ENCODE data around the gene CCDC54.
"Not testable (repeated sequence)": the region's sequence is repeated elsewhere in the genome, so short reads cannot be mapped to it uniquely, and the experiment has no call there.

CCDC54 gene

DNA sequence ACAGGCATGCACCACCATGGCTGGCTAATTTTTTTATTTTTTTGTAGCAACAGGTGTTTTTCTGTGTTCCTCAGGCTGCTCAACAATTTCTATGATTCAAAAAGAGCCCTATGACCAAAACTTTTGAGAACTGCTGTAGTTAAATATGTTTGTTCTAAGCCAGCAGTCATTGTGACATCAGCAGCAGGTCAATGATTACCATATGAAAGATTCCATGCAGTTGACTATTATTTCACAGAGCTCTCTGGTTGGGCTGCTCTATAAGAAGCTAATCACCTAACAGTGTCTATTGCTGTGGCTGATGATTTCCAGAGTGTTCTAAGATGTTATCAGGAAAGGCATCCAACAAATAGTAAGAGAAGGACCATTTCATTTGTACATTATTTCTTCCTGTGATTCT lies at the start of gene CCDC54:
Gene CCDC54, plus strand, starts transcription at position 289 of the 400 bp plus-strand sequence. CDS start 149 bp downstream, outside the sequence.
- DNase-seq, result no peak

DNA sequence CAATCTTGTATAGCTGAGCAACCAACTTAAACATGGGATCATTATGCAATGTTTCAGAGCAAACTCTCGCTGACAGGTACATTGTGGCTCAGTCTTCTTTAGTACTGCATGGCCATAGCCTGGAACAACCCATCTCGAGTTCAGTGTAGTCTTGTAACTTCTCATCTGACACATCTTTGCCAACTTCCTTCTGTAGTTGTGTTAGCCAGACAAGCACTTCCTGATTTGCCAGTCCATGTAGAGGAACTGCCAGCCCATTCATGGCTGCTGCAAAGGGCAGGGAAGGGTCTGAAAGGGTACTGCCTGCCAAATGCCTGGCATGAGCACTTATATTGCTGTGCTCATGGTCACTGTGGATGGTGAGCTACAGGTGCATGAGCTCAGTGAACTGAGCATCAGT lies 49.2 kb upstream of the CCDC54 start:
- DNase-seq, result no peak

DNA sequence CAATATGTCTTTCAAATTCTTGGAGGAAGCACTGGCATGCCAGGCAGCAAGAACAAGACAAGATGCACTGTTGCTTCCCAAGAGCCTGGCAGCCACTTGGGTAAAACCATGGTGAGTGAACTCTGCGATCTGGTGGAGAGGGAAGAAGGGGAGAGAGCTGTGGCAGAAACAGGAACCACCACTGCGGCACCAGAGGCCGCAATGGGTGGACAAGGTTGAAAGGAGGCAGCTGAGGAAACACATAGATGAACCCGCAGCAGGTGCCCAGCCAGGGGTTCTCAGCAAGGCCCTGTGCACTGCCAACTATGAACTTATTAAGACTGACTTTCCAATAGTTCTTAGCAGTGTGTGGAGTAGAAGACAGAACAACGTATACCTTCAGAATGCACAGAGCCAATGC lies 48.2 kb upstream of the CCDC54 start:
- no peak for DNase-seq

DNA sequence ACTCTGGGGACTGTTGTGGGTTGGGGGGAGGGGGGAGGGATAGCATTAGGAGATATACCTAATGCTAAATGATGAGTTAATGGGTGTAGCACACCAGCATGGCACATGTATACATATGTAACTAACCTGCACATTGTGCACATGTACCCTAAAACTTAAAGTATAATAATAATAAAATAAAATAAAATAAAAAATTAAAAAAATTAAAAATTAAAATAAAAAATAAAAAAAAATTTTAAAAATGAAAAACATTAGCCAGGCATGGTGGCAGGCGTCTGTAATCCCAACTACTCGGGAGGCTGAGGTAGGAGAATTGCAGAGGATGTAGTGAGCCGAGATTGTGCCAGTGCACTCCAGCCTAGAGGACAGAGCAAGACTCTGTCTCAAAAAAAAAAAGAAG lies 37.5 kb upstream of the CCDC54 start:
- DNase-seq, result not testable (repeated sequence)

DNA sequence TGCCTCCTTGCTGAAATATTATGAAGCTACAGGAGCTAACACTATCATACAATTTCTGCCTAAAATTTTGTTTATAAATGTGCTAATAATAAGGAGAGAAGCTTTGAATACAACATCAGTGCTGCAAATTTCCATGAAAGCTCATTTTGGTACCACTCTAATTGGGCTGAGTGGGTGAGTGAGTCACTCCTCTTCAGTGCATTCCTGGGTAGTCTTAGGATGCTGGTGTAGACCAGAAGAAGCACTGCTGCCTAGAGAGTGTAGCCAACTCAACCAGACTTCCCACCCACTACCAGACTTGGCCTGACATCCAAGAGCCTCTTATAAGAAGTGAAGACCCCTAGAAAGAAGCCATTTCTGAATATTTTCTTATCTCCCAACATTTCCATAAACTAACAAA lies 32.5 kb upstream of the CCDC54 start:
- no peak for DNase-seq

DNA sequence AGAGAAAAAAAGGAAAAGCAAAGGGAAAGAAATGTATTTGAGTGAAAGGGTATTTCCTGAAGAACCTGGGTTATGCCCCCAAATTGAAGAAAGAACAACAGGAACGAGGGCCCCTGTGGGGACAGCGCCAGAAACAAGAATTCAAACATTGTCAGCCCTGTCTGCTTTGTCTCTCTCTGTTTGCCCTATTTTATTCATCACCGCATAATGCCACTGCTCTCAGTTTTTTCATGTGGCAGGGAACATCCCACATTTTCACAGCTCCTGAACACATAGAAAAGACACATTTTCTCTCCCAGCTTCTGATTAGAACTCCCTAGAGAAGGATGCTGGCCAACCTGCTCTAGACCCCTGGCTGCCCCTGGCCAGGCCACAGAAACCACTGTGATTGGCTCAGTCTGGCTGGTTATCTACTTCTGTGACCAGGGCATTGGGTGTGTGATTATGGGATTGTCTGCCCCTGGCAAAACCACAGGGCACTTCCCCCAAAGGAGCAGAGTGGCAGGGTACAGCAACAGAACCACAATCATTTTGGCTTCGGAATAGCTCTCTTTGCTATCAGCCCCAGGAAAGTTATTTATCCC lies 31.3 kb upstream of the CCDC54 start:
- no peak for DNase-seq

DNA sequence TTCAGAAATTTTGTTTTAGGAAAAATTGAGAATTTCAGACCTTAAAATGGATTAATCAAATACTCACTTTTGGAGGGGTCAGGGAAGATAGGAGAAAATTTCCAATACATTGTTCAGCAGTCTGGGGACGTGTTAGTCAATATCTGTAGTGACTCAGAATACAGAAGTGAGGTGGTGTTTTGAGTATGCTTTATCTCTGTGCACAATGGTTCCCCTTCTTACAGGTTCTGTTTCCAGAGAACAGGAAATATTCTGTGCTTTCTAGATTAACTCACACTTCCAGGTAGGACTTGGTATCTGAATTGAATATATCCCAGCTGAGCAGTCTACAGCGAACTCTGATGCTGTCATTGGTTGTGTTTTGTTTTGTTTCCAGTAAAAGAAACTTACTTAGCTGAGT lies 30.7 kb upstream of the CCDC54 start:
- DNase-seq, result no peak

DNA sequence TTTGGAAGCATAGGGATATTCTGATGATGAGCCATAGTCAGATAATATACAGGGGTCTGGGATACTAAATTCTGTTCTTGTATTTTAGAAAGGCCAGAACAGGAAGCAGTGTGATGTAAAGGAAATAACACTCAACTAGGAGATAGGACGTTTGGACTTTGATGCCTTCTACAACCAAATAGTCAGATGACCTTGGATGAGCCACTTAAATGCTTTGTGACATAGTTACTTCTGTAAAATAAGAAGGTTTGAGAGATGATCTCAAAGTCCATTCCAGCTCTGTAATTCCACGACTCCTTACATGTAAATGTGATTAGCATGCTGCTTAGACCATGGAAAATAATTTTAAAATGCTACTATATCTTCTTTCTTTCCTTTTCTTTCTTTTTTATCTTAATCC lies 29.5 kb upstream of the CCDC54 start:
- DNase-seq, result no peak

DNA sequence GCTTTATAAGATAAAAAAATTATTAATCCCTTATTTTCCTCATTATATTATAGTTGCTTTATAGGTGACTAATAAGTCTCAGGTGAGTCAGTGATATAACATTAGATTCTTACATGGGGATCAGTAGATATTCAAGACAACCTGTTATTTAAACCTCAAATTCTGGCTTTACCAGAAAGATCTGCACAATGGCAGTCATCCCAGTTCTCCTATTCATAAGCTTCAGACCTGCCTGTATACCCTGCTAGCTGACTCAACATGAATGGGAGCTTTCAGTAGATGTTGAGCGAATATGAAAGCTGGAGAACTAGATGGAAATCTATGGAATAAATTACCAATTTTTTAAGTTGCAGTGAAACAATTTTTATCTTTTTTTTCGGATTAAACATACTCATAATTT lies 20.5 kb upstream of the CCDC54 start:
- no peak for DNase-seq

DNA sequence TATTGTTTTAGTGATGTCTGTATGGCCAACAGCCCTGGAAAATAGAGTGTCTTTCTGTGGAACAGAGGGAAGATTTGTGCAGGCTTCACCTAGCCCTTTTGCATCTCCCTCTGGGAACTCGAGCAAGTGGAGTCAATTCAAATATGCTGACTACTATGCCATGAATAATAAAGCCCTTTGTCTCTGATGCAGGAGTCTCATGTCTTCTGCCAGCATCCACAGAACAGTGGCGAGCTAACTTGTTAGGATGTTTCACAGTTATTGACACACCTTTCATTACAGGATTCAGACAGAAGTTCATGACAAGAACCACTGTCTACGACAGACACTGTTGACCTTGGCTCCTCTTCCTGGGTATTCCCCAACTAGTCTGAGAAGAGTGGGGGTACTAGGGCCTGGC lies 15.6 kb upstream of the CCDC54 start:
- no peak for DNase-seq

DNA sequence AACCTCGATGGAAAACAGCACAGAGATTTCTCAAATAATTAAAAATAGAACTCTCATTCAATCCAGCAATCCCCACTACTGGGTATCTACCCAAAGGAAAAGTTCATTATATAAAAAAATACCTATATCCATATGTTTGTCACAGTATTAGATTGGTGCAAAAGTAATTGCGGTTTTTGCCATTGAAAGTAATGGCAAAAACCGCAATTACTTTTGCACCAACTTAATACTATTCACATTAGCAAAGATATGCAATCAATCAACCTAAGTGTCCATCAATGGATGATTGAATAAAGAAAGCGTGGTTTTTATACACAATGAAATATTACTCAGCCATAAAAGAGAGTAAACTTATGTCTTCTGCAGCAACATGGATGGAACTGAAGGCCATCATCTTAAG lies 12.2 kb upstream of the CCDC54 start:
- no peak for DNase-seq

DNA sequence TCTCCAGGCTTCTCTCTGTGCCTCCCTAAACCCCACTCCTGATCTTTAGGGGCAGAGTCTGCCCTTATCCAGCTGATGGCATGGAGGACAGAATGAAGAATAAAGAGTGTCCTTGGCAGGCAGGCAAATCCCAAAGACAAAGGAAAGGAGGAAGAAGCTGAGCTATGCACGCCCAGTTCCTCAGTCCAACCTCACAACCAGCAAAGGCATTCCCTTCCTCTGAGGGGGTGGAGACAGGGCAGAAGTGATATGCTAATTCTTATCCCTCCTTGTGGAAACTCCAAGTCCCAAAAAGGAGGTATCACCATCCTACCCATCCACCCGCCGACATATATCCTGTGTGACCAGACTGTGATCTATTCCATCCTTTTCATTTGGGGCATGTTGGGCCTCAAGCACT lies 10.5 kb upstream of the CCDC54 start:
- no peak for DNase-seq

DNA sequence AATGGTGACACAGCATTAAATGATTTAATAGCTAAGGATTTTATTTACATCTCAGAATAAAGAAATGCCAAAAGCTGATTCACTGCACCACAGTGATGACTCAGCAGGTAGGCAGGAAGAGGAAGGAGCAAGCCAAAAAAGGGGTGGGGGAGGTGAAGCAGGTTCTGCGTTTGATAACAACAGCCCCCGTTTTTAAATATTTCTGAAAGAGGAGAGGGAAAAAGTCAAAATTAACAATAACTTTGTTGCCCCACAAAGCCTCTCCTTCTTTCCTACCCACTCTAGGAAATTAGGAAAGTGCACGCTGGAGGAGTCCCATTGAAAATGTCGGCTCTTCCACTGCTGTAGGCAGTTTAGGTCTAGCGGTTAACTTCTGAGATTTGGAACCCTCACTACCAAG lies 9.9 kb upstream of the CCDC54 start:
- DNase-seq, result no peak

DNA sequence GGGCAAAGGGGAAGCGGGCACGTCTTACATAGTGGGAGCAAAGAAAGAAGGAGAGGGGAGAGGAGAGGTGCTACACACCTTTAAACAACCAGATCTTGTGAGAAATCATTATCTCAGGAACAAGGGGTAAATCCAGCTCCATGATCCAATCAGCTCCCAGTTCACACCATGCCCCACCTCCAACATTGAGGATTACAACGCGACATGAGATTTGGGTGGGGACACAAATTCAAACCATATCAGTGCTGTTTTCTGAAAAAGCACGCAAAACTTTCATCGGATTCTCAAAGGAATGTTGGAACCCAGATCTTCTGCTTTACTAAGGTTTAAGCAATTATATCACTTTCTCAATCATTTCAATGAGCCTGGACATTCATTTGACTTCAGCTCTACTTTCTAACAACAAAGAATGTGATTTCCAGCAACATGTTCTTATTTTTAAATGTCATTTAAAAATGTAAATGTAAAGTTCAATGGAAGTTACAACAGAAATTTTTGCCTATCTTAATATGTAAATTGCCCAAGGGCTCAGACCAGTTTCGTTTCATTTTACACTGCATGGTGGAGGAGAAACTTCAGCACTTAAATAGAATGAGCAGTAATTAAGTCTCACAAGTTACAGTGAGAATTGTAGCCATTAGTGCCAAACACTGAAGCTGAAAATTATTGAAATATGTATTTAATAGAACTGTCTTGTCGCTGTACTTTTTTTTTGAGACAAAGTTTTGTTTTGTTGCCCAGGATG lies 8.4 kb upstream of the CCDC54 start:
- no peak for DNase-seq

DNA sequence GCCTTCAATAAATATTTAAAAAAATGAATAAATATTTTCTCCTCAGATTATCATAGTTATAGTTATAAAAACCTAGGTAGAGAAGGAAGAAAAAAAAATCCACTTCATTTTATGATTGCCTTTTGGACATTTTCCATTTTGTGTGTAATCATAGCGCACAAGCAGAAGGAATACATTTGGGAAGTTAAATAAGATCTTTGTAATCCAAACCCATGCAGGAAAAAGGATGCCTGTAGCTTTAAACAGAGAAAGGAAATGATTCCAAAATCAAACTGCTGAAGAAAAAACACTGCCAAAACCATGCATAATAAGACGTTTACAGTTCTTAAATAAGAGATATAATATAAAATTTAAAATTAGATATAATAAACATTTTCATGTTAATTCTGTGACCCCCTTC lies 7.4 kb upstream of the CCDC54 start:
- no peak for DNase-seq

DNA sequence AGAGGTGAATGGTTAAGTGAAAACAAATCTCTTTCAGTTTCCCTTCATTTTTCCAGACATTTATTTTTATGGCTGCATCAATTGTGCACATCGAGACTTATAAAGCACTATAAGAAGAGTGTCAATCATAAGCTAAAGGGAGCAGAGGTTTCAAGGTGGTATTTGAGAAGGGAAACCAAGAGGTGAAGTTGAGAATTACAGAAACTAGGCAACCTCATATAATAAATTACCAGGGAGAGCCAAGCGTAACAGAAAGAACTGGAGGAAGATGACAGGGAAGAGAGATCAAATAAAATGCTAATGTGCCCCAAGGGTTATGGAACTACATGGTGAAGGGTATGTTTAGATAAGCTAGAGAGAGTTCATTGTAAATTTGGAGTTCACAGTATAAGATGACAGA lies 6.3 kb upstream of the CCDC54 start:
- DNase-seq, result no peak

DNA sequence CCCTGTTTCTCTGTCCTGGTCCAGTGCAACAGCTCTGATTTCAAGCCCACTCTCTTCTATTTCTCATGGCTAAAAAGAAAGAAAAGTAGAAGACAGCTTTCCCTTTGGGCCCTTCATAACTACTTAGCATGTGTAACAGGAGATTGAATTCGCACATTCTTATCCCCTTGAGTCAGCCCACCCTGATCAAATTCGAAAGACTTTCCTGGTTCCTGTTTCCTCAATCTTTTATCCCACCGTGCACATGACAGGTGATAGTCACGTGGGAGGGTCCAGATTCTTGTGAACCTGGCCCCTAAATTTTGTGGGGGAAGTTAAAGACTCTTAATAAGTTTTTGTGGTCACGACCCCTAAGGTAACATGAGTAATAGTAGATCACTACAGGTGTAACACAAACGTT lies 4.7 kb upstream of the CCDC54 start:
- no peak for DNase-seq

DNA sequence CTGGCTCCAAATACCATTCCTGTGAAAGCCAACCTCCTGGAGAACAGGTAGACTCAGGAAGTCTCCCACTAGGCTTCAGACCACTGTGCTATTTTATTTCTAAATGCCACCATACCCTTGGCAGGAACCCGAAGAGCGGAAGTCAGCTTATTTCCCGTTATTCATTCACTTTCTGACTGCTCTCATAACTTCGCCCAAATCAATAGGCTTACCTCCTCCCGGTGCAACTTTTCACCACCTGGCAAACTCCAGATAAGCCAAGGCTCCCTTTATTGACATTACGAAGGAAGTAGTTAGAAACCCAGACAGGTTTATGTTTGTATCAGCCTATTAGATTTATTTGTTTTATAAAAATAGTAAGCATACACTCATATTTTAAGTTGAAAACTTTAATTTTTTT lies 3.3 kb upstream of the CCDC54 start:
- no peak for DNase-seq

DNA sequence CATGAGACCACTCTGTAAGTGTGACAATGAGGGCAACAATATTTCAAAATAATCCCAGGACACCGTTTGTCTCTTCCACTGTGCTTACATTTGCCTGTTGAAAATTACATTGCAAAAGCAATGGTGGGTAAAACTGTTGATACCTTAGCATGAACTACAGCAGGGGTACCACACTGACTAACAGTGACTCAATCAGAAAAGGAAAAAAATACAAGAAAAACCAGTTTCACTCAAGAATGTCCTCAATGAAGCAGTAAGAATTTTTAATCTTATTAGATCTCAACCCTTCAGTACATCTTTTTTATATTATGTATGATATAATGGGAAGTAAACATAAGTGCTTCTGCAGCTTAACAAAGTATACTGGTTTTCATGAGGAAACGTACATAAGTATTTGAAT lies 1.6 kb upstream of the CCDC54 start:
- DNase-seq, result no peak

DNA sequence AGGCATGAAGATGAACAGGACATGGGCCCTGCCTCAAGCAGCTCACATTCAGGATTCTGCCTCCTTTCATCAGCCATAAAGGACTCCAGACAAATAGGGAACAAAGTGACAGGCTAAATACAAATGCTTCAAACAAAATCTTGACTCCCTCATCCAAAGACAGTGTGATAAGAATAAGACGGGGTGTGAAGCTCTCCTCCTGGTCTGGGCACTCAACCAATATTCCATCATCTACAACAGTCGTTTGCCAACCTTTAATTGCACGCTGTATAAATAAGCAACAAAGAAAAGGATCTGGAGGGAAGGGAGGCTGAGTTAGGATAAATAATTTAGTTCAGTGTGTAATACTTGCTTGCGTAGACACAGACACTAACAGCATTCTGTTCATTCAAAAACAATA lies 5.4 kb downstream of the CCDC54 start:
- no peak for DNase-seq

DNA sequence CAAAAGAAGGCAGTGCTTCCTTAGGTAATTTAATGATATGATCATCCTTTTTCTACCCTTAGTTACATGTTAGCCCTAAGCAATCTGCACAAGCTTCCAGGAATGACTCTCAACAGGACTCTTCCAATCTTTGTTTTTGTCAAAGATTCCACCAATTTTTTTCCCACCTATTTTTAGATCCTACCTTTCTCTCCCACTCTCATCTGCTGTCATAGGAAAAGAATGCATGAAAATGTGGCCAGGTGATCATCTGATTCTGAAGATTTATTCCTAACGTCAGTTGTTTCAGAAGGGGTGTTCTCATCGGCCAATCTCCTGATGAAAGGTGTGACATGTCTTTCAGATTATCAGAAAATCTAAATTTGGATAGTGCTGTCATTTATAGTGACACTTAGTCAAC lies 7.2 kb downstream of the CCDC54 start:
- DNase-seq, result no peak

DNA sequence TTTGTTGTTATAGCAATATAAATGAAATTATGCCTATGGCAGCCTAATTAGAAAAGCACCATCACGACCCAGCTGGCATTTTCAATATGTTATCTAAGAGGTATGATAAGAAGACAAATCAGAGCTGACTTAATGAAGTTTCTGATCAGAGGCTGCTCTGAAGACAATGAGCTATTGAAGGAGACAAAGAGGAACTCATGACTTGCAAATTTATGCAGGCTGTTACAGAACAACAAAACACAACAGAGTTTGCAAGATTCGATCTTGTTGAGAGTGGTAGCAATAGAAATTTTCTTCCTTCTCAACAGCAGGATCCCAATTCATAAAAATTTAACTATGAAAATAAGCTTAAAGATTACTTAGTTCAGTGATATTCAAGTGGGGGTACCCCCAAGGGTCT lies 7.7 kb downstream of the CCDC54 start:
- no peak for DNase-seq

DNA sequence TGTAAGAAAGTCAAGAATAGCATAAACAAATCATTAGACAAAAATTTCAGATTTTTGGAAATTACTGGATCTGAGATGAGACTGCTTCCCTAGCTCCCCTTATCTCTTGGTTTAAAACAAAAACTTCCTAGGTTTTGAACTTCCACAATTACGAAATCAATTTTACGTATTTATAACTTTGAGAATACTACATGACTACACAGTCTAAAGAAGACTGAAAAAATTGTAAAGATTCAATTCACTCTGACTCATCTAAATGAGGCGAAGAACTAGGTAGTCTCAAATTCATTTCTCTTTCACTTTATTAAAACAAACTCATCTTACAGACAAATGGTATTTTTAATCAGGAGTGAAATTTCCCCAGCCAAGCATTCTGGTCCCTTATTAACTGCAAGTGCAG lies 10.3 kb downstream of the CCDC54 start:
- no peak for DNase-seq

DNA sequence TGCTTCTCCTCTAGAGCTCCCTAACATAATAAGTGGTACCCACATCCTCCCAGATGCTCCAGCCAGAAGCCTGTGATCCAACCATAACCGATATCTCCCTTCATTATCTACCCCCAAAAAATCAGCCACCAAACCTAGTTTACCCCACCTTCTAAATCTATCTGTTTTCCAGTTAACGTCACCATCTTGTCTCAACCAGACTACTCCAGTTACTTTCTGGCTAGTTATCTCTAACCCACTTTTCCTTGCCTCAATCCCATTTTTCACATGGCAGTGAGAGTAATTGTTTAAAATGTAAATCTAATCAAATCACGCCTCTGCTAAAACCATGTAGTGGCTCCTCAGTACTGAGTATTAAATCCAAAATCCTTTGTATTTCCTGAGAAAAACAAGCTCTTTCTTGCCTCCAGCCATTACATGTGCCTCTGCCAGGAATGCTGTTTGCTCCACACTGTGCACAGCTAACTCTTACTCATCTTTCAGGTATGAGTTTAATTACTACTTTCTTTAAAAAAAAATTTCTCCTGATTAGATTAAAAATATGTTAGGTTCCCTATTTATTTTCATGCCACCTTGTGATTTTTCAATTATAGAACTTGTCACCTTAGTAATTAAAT lies 15.4 kb downstream of the CCDC54 start:
- no peak for DNase-seq

DNA sequence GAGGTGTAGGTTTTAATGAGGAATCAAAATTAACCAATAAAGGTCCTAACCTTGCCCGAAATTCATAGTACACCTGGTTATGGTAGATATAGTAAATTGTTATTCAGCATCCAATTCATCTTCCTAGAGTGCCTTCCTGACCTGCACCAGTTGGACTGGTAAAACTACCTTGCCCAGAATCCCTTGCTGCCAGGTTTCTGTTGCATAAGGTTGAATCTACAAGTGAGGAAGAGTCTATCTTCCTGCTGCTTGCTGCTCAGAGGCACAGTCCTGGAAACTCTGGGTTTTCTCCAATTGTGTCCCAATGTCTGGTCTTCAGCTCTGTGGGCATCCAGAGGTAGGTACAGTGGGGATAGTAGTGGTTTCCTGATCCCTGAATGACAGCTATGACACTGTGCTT lies 17.3 kb downstream of the CCDC54 start:
- no peak for DNase-seq

Data from activated CD8-positive, alpha-beta memory T cell treated with anti-CD3 and anti-CD28 coated beads for 24 hours (primary cell).